GM12864 (cell line): ENCODE data around the gene ABLIM2.
A peak's percentile ranks its signal among the peaks of the same experiment; 100 is the strongest.

ENCODE experiments used
- DNase-seq: peaks from one replicate; pipeline ENCODE4 v3.0.0-alpha.2; 2011; ENCODE audit warnings: low read depth
- H3K4me3 ChIP-seq: 2 replicates; pipeline ENCODE4 v1.5.1; 2011; ENCODE audit warnings: mild to moderate bottlenecking, low read depth, low read length, control low read depth
- TF ChIP-seq, protein P1 (sequence below): IDR thresholded peaks from 2 replicates; pipeline ENCODE4 v1.5.1; 2011; ENCODE audit warnings: low read depth, mild to moderate bottlenecking, moderate library complexity, low read length, control low read depth, inconsistent platforms; ENCODE audit errors: missing control alignments

Gene ABLIM2

DNA sequence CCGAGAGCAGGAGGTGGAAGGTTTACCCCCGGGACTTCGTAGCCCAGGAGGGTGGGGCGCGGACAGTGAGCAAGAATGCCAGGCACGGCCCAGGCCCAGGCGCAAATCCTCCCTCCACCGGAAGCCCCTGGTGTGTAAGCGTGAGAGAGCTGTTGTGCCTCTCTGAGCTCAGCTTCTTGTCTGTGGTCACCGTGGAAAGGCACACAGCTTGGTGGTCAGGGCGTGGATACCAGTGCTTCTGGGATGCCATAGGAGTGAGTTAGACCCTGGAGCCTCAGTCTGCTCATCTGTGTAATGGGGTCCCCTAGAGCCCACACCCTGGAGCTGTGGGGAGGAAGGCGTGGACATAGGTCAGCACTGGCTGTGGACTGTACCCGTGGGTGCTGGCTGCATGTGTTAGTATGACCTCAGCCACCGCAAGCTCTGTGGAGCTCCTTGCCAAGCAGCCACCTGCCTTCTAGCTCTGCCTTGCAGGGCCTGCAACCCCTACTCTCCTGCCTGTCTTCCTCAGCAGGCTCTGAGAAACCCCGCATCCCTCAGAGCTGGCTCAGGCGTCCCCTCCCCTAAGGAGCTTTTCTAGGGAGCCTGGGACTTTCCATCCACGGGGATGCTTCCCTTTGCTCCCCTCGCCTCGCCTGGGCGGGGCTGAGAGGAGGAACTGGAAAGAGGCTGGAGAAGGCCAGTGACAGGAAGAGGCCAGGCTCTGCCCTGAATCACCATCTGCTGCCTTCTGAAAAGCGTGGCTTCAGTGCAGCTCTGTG, 190.9 kb downstream of the ABLIM2 start:
- TF ChIP-seq, protein P1, sequence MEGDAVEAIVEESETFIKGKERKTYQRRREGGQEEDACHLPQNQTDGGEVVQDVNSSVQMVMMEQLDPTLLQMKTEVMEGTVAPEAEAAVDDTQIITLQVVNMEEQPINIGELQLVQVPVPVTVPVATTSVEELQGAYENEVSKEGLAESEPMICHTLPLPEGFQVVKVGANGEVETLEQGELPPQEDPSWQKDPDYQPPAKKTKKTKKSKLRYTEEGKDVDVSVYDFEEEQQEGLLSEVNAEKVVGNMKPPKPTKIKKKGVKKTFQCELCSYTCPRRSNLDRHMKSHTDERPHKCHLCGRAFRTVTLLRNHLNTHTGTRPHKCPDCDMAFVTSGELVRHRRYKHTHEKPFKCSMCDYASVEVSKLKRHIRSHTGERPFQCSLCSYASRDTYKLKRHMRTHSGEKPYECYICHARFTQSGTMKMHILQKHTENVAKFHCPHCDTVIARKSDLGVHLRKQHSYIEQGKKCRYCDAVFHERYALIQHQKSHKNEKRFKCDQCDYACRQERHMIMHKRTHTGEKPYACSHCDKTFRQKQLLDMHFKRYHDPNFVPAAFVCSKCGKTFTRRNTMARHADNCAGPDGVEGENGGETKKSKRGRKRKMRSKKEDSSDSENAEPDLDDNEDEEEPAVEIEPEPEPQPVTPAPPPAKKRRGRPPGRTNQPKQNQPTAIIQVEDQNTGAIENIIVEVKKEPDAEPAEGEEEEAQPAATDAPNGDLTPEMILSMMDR = no peak
- no peak for DNase-seq

DNA sequence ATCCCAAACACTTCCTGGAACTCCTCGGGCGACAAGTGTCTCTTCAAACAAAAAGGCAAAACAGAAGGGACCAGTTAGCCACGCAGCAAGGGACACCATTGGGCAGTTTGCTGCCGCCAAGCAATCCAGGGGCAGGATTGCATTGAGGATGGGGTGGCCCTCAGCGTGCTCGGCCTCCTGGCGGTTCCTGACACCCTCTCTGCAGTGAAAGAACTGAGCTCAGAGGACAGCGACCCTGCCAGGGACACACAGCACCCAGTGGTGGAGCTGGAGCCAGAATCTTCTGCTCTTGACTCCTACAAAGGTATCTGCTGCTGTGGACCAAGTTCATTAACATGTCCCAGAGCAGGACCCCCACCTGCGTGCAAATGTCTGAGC, 191.6 kb downstream of the ABLIM2 start:
- DNase-seq = no peak
- no peak overlapping the region for H3K4me3 ChIP-seq
- TF ChIP-seq, protein P1 = no peak

More for the DNA sequence above, 190.9 kb downstream of the ABLIM2 start:
- H3K4me3 ChIP-seq = no peak overlapping the region

DNA sequence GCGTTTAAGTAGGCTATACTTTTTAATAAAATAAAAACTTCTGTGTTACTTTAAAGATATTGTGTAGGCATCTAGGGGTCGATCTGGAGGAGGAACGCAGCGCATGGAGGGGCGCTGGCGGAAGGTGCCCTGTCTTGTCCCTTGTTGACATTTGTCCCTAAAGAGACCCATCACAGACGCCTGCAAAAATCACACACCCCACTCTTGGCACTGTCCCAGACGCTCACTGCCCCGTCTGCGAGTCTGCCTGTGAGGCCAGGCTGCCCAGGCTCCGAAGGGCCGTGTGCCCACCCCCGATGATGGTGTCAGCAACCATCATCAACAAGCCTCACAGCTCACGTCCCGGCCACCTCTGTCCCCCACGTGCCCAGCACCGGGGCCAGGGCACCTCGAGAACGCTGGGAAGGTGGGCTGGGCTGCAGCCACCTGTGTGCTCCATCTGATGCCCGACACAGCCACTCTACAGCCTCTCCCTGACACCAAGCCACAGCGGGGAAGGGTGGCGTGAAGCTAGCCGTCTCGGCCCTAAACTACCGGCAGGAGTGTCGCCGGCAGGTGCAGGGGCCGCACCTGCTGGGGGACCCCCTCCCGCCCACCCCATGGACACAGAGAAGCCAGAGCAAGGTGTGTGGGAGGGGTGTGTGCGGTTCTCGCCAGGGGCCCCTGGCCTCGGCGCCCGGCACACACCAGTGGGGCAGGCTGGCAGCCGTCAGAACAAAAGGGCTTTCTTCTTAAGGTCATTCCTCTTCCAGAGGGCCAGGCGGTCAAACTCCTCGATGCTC, 192.1 kb downstream of the ABLIM2 start:
- TF ChIP-seq, protein P1 = no peak
- no peak overlapping the region for H3K4me3 ChIP-seq
- DNase-seq = no peak

DNA sequence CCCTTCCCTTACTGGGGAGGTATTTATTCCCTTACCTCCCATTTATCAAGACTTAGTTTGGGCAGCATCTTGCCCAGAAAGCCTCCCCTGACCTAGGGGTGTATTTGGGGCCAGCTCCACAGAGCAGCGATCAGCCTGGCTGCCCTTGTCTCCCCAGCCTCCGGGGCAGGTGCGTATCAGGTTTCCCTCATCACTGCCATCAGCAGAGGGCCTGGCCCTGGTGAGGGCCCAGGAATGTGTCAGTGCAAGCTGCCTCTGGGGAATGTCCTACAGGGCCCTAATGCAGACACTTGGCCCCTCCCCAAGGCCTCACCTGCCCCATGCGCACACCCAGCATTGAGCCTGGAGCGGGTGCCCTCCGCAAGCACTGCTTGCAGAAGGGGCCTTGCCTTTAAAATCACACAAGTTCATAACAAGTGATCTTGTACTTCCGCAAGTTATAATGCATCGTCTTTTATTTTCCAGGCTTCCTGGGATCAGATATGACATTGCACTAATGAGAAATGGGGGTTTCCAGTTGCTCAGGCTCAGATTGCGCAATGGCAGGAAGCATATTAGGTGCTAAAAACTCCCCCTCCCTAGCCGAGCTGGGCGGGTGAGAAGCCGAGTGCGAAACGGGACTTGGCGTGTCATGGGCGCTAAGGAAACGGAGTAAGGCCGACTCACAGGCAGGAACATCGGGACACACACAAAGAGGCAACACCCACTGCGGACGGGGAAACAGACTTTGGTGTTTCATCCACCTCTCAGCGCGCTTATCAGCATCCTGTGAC, 193.5 kb downstream of the ABLIM2 start:
- H3K4me3 ChIP-seq = no peak overlapping the region
- TF ChIP-seq, protein P1 = no peak
- no peak for DNase-seq

DNA sequence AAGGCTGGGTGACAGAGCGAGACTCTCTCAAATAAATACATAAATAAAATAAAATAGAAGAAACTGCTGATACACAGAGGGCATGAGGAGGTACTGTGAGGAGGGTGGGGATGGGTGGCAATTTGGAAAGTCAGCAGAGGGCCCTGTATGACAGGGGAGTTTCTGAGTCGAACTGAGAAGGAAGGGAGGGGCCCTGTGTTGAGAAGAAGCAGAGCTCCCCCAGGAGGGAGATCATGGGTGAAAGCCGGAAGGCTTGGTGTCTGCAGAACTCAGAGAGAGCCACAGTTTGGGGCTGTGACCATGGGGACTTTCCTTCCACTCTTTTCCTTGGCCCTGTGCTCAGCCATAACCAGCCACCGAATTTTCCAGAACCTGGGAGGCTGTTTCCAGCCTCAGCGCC, 194.2 kb downstream of the ABLIM2 start:
- DNase-seq = no peak
- TF ChIP-seq, protein P1 = peak; percentile 33
- no peak overlapping the region for H3K4me3 ChIP-seq

DNA sequence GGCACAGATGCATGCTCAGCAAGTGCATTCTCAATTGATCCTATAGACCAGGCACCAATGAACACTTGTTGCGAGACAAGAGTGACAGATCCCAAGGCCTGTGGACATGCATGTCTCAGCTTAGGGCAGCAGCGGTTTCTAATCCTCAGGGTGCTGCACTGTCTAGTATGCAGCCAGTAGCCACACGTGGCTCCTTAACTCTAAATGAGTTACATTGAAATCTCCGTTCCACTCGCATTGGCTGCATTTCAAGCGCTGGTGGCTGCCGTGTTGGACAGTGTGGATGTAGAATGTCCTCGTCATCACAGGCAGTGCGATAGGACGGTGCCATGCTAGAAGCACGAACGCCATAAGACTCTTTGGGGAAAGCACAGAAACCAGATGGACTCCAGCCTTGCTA, 194.9 kb downstream of the ABLIM2 start:
- no peak overlapping the region for H3K4me3 ChIP-seq
- TF ChIP-seq, protein P1 = no peak
- no peak for DNase-seq
